ENCODE data around the gene FBXO24.

FBXO24 gene

GRCh38 chr7:100555701-100556100 lies 30.4 kb upstream of the FBXO24 start:
- CTCF ChIA-PET = interaction anchor here (0.5 to 2.4 kb wide), 2 partner anchors 87 to 90 kb away, joined by 4 to 8 read pairs; no protein-coding TSS in a partner anchor
- DNase-seq (ENCODE audit: low spot score) = no peak
- TF ChIP-seq CTCF (conservative IDR thresholded peaks at IDR 0.05; ENCODE audit: low read depth) = no peak
- H3K27ac ChIP-seq = peak overlapping the region; percentile 79
- POLR2A ChIA-PET (ENCODE audit: low non-redundant PET) = no interaction called here

DNA sequence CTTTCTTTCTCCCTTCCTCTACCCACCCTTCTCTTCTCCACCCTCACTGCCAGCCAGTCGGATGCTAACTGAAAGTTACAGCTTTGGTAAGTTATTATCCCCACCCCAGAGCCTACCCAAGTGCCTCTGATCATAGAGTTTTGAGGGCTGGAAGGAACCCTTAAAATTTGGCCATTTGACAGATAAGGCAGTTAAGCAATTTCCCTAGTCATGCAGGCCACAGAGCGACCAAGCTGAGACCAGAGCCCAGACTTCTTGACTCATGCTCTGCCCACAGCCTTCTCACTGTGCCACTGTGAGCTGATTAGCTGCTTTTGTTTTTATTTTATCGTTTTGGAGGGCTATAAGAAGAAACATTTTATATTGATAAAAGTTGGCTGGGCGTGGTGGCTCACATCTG lies 29.6 kb upstream of the FBXO24 start:
- POLR2A ChIA-PET (ENCODE audit: low non-redundant PET) = interaction anchor here (0.6 kb wide), 1 partner anchor 99 kb away, joined by 7 read pairs; no protein-coding TSS in a partner anchor
- no peak for DNase-seq (ENCODE audit: low spot score)
- peak overlapping the region; percentile 79 for H3K27ac ChIP-seq
- TF ChIP-seq CTCF (conservative IDR thresholded peaks at IDR 0.05; ENCODE audit: low read depth) = no peak
- CTCF ChIA-PET = interaction anchor here (0.5 to 2.4 kb wide), 4 partner anchors 18 to 91 kb away, joined by 3 to 8 read pairs (median 4); no protein-coding TSS in a partner anchor

DNA sequence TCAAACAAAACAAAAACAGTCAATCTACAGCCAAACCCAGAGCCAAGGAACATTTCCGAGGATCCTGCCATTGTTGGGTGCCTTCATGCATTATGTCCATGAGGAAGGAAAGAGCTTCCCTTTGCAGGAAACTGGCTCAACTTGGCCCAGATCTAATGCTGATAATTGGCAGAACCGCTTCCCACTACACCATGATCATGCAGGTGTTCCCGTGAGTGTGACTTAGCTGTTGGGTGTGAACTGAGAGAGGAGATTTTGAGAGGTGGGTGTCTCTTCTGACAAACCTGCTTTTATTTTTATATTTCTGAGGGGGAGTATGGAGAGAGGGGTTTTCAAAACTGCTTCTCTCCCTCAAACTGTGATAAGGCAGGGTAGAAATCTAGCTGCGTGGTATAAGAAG lies 27.0 kb upstream of the FBXO24 start:
- H3K27ac ChIP-seq = peak overlapping the region; percentile 29
- TF ChIP-seq CTCF (conservative IDR thresholded peaks at IDR 0.05; ENCODE audit: low read depth) = no peak
- POLR2A ChIA-PET (ENCODE audit: low non-redundant PET) = interaction anchor here (0.6 kb wide), 1 partner anchor 50 kb away, joined by 3 read pairs; no protein-coding TSS in a partner anchor
- CTCF ChIA-PET = interaction anchor here (0.6 to 1.8 kb wide), 17 partner anchors 9 to 399 kb away, joined by 3 to 32 read pairs (median 4); partner anchors contain the start of genes PPP1R35 and SPACDR
- no peak for DNase-seq (ENCODE audit: low spot score)

GRCh38 chr7:100561491-100562194 lies 24.5 kb upstream of the FBXO24 start:
- DNase-seq (ENCODE audit: low spot score) = no peak
- peak overlapping the region; percentile 40 for H3K27ac ChIP-seq
- POLR2A ChIA-PET (ENCODE audit: low non-redundant PET) = interaction anchor here (0.6 kb wide), 1 partner anchor 108 kb away, joined by 4 read pairs; no protein-coding TSS in a partner anchor
- TF ChIP-seq CTCF (conservative IDR thresholded peaks at IDR 0.05; ENCODE audit: low read depth) = no peak
- CTCF ChIA-PET = interaction anchor here (0.6 to 1.0 kb wide), 3 partner anchors 34 to 131 kb away, joined by 3 to 5 read pairs (median 3); no protein-coding TSS in a partner anchor

GRCh38 chr7:100562195-100563099 lies 23.7 kb upstream of the FBXO24 start:
- H3K27ac ChIP-seq = peak overlapping the region; percentile 40
- ChIA-PET POLR2A (ENCODE audit: low non-redundant PET) (no interaction called here), CTCF (interaction anchor here (0.6 to 2.4 kb wide), 3 partner anchors 74 to 138 kb away, joined by 3 to 11 read pairs (median 5); no protein-coding TSS in a partner anchor)
- DNase-seq (ENCODE audit: low spot score) = no peak
- no peak for TF ChIP-seq CTCF (conservative IDR thresholded peaks at IDR 0.05; ENCODE audit: low read depth)

DNA sequence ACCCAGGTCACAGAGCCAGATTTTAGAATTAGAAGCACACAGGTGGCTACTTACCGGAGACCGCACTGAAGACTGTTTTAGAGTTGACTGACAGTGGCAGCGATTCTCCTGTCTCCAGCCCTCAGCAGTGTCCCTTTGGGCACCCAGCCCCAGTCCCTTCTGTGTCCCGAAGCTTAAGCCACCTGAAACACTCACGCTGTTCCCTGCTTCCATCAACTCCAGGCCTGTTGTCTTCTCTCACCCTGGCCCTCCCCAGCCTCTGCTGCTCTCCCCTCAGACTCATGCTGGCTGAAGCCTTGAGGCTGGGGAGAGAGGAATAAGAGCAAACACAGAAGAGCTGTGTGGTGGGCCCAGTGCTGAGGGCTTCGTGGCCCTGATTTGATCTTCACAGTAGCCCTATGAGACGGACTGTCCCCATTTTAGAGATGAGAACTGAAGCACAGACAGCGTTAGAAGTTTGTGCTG lies 23.0 kb upstream of the FBXO24 start:
- ChIA-PET CTCF (interaction anchor here (0.6 to 2.4 kb wide), 8 partner anchors 20 to 1233 kb away, joined by 3 to 11 read pairs (median 5); no protein-coding TSS in a partner anchor), POLR2A (ENCODE audit: low non-redundant PET) (no interaction called here)

More for the DNA sequence above, 23.0 kb upstream of the FBXO24 start:
- peak overlapping the region; percentile 40 for H3K27ac ChIP-seq
- TF ChIP-seq CTCF (conservative IDR thresholded peaks at IDR 0.05; ENCODE audit: low read depth) = no peak
- DNase-seq (ENCODE audit: low spot score) = no peak

Data from RWPE1 (cell line).